HepG2 (cell line): ENCODE data around the gene IRF7. TPM values are rescaled to one million over a fixed set of nuclear protein-coding genes. Genes with fewer than 3 reads are reported as not detected.

Experiments
- ARNTL ChIP-seq: sonication (generic); formaldehyde crosslinking; IDR thresholded peaks from 2 replicates; pipeline ENCODE4 v1.4.0; 2020; ENCODE audit warnings: mild to moderate bottlenecking, missing genetic modification reagents
- ATF7 ChIP-seq, 2 experiments: fragments of 450-650 bp in 1 of 2; sonication (generic) in 1 of 2; formaldehyde crosslinking in 1 of 2; IDR thresholded peaks; 2 replicates each; pipeline versions ENCODE4 v1.4.0 to v1.6.1; 2016 to 2020; ENCODE audit warnings: antibody characterized with exemption in 1 of 2, mild to moderate bottlenecking in 1 of 2, missing genetic modification reagents in 1 of 2
- CC2D1A ChIP-seq: sonication (generic); formaldehyde crosslinking; IDR thresholded peaks from 2 replicates; pipeline ENCODE4 v1.8.1; 2023; ENCODE audit warnings: mild to moderate bottlenecking, missing genetic modification reagents
- HIVEP1 ChIP-seq: sonication (generic); formaldehyde crosslinking; IDR thresholded peaks from 2 replicates; pipeline ENCODE4 v1.4.0; 2020; ENCODE audit warnings: mild to moderate bottlenecking, missing genetic modification reagents
- IKZF4 ChIP-seq: sonication (generic); formaldehyde crosslinking; IDR thresholded peaks from 2 replicates; pipeline ENCODE4 v1.5.1; 2020; ENCODE audit warnings: borderline replicate concordance, mild to moderate bottlenecking, low read depth, missing genetic modification reagents; ENCODE audit errors: not compliant biosample characterization
- KLF13 ChIP-seq: sonication (generic); formaldehyde crosslinking; IDR thresholded peaks from 2 replicates; pipeline ENCODE4 v1.4.0; 2020; ENCODE audit warnings: mild to moderate bottlenecking, missing genetic modification reagents
- LBX2 ChIP-seq: sonication (generic); formaldehyde crosslinking; IDR thresholded peaks from 2 replicates; pipeline ENCODE4 v1.5.0; 2020; ENCODE audit warnings: missing genetic modification reagents, mild to moderate bottlenecking, borderline replicate concordance
- LCORL ChIP-seq, 2 experiments: fragments of 450-650 bp in 1 of 2; sonication (generic) in 1 of 2; formaldehyde crosslinking in 1 of 2; IDR thresholded peaks; 2 replicates each; pipeline versions ENCODE4 v1.5.0 to v1.6.1; 2017 to 2020; ENCODE audit warnings: antibody characterized with exemption in 1 of 2, missing genetic modification reagents in 1 of 2
- MTA1 ChIP-seq: sonication (generic); formaldehyde crosslinking; IDR thresholded peaks from 2 replicates; pipeline ENCODE4 v1.4.0; 2020; ENCODE audit warnings: missing genetic modification reagents, mild to moderate bottlenecking, borderline replicate concordance
- NFE2L2 ChIP-seq: fragments of 150-350 bp; IDR thresholded peaks from 2 replicates; pipeline ENCODE4 v1.6.1; 2014; ENCODE audit warnings: low read length
- POLR2G ChIP-seq: fragments of 200-400 bp; formaldehyde crosslinking; IDR thresholded peaks from 2 replicates; pipeline ENCODE4 v1.6.1; 2018; ENCODE audit warnings: mild to moderate bottlenecking, low read depth, low read length, moderate library complexity
- RELA ChIP-seq: sonication (generic); formaldehyde crosslinking; IDR thresholded peaks from 2 replicates; pipeline ENCODE4 v1.4.0; 2020; ENCODE audit warnings: missing genetic modification reagents
- RFXANK ChIP-seq: IDR thresholded peaks from 2 replicates; pipeline ENCODE4 v1.6.1; 2016
- SMARCC2 ChIP-seq: fragments of 450-650 bp; IDR thresholded peaks from 2 replicates; pipeline ENCODE4 v1.6.1; 2017; ENCODE audit warnings: antibody characterized with exemption, mild to moderate bottlenecking
- SNAPC4 ChIP-seq: sonication (generic); formaldehyde crosslinking; IDR thresholded peaks from 2 replicates; pipeline ENCODE4 v1.4.0; 2020; ENCODE audit warnings: mild to moderate bottlenecking, missing genetic modification reagents
- SP4 ChIP-seq: sonication (generic); formaldehyde crosslinking; IDR thresholded peaks from 2 replicates; pipeline ENCODE4 v1.8.1; 2023; ENCODE audit warnings: mild to moderate bottlenecking, missing genetic modification reagents
- TAF1 ChIP-seq: sonication (generic); formaldehyde crosslinking; IDR thresholded peaks from 2 replicates; pipeline ENCODE4 v1.4.0; 2020; ENCODE audit warnings: missing genetic modification reagents
- ZFAT ChIP-seq: sonication (generic); formaldehyde crosslinking; conservative IDR thresholded peaks from 2 replicates; pipeline ENCODE4 v1.8.1; 2023; ENCODE audit warnings: missing genetic modification reagents, inconsistent platforms
- ZFX ChIP-seq: sonication (generic); formaldehyde crosslinking; IDR thresholded peaks from 2 replicates; pipeline ENCODE4 v1.4.0; 2020; ENCODE audit warnings: mild to moderate bottlenecking, low read depth, missing genetic modification reagents, moderate library complexity
- ZNF10 ChIP-seq: sonication (generic); formaldehyde crosslinking; IDR thresholded peaks from 2 replicates; pipeline ENCODE4 v1.4.0; 2020; ENCODE audit warnings: mild to moderate bottlenecking, low read depth, missing genetic modification reagents, borderline replicate concordance
- ZNF230 ChIP-seq: sonication (generic); formaldehyde crosslinking; IDR thresholded peaks from 2 replicates; pipeline ENCODE4 v1.4.0; 2020; ENCODE audit warnings: mild to moderate bottlenecking, missing genetic modification reagents
- ZNF326 ChIP-seq: sonication (generic); formaldehyde crosslinking; IDR thresholded peaks from 2 replicates; pipeline ENCODE4 v1.4.0; 2020; ENCODE audit warnings: missing genetic modification reagents, borderline replicate concordance
- ZNF496 ChIP-seq: sonication (generic); formaldehyde crosslinking; IDR thresholded peaks from 2 replicates; pipeline ENCODE4 v1.8.1; 2023; ENCODE audit warnings: mild to moderate bottlenecking, moderate library complexity, missing genetic modification reagents; ENCODE audit not compliant: insufficient replicate concordance
- ZNF737 ChIP-seq: sonication (generic); formaldehyde crosslinking; IDR thresholded peaks from 2 replicates; pipeline ENCODE4 v1.5.0; 2020; ENCODE audit warnings: missing genetic modification reagents, mild to moderate bottlenecking, borderline replicate concordance
- ZSCAN29 ChIP-seq: sonication (generic); formaldehyde crosslinking; conservative IDR thresholded peaks from 2 replicates; pipeline ENCODE4 v1.4.0; 2020; ENCODE audit warnings: mild to moderate bottlenecking, missing genetic modification reagents
- ZZZ3 ChIP-seq: sonication (generic); formaldehyde crosslinking; IDR thresholded peaks from 2 replicates; pipeline ENCODE4 v1.4.0; 2020; ENCODE audit warnings: missing genetic modification reagents, mild to moderate bottlenecking, borderline replicate concordance
- polyA plus RNA-seq, 8 experiments: library from polyadenylated mRNA; depleted of rRNA in 3 of 8; stranded (reverse) in 7 of 8; unstranded in 1 of 8; fragments of >200 nt; fragmentation: Illumina TruSeq in 4 of 8; extraction: Trizol in 4 of 8; gene quantifications; 2 replicates each; pipeline versions ENCODE4 v1.2.1 to v1.2.3, GENCODE V29; 2011 to 2016; ENCODE audit warnings: low read depth in 4 of 8, missing spikeins in 1 of 8, mixed read lengths in 1 of 8; ENCODE audit not compliant: insufficient read depth in 1 of 8
- total RNA-seq, 5 experiments: library from RNA; depleted of rRNA; stranded (reverse); fragments of >200 nt; fragmentation: Illumina TruSeq; extraction: Trizol; gene quantifications; 2 replicates each; pipeline ENCODE4 v1.2.3, GENCODE V29; 2016; ENCODE audit warnings: low read depth in 1 of 5

IRF7 gene
- total and polyA plus RNA-seq, 2 of the 13 experiments (the other 11 are each of a cell fraction or from before 2014, with no cell fraction given), result not detected

GRCh38 chr11:565921-566509 is 49.7 kb downstream of the IRF7 start (continued):
- TF ChIP-seq ATF7 (IDR thresholded peaks at IDR 0.05), result no peak
- TF ChIP-seq ATF7 (CRISPR knock-in tag; IDR thresholded peaks at IDR 0.05), result no peak
- no peak for TF ChIP-seq HIVEP1 (CRISPR knock-in tag)
- no peak for TF ChIP-seq IKZF4
- no peak for TF ChIP-seq RELA
- TF ChIP-seq ZZZ3, result no peak
- TF ChIP-seq LBX2 (CRISPR knock-in tag), result no peak
- no peak for TF ChIP-seq ZSCAN29 (CRISPR knock-in tag)
- no peak for TF ChIP-seq ZNF230 (CRISPR knock-in tag)
- peak; percentile 76 for TF ChIP-seq ZFX (CRISPR knock-in tag)
- peak; percentile 49 for TF ChIP-seq SP4 (CRISPR knock-in tag)
- no peak for TF ChIP-seq SNAPC4 (CRISPR knock-in tag)
- TF ChIP-seq ZNF737 (CRISPR knock-in tag), result no peak
- peak; percentile 70; the same call in 1 of the 2 replicates for TF ChIP-seq POLR2G
- TF ChIP-seq TAF1, result no peak
- no peak for TF ChIP-seq KLF13 (CRISPR knock-in tag)
- no peak for TF ChIP-seq ZNF496 (CRISPR knock-in tag)
- TF ChIP-seq RFXANK, result no peak
- peak; percentile 62; the same call in 1 of the 2 replicates for TF ChIP-seq MTA1 (CRISPR knock-in tag)
- peak; percentile 23; the same call in 1 of the 2 replicates for TF ChIP-seq ARNTL
- no peak for TF ChIP-seq LCORL (IDR thresholded peaks at IDR 0.05)
- 0 out of 2 replicates have a peak, but pooled peaks have one; percentile 47 for TF ChIP-seq LCORL (CRISPR knock-in tag; IDR thresholded peaks at IDR 0.05)
- no peak for TF ChIP-seq CC2D1A (CRISPR knock-in tag)
- TF ChIP-seq SMARCC2, result no peak
- peak; percentile 29; the same call in 1 of the 2 replicates for TF ChIP-seq ZNF326
- no peak for TF ChIP-seq NFE2L2
- no peak for TF ChIP-seq ZNF10
- TF ChIP-seq ZFAT (CRISPR knock-in tag), result no peak
